BE2C (cell line): Measurements from ENCODE around the gene EXT2.

Experiments
- DNase-seq: peaks from one replicate; pipeline ENCODE4 v3.0.0-alpha.2; 2020
- H3K27me3 ChIP-seq: fragments of 250-450 bp; sonication (Bioruptor Pico); 2 replicates; pipeline ENCODE4 v1.5.1; 2020; ENCODE audit warnings: mild to moderate bottlenecking
- H3K36me3 ChIP-seq: fragments of 250-450 bp; sonication (Bioruptor Pico); 2 replicates; pipeline ENCODE4 v1.5.1; 2020; ENCODE audit warnings: mild to moderate bottlenecking
- H3K4me1 ChIP-seq: fragments of 250-450 bp; sonication (Bioruptor Pico); 2 replicates; pipeline ENCODE4 v1.5.1; 2020
- H3K4me3 ChIP-seq: 2 replicates; pipeline ENCODE4 v1.5.1; 2011; ENCODE audit warnings: low read depth, low read length
- H3K9me3 ChIP-seq: fragments of 250-450 bp; sonication (Bioruptor Pico); 2 replicates; pipeline ENCODE4 v1.5.1; 2020
- CTCF ChIP-seq: IDR thresholded peaks from 2 replicates; pipeline ENCODE4 v1.5.1; 2012; ENCODE audit warnings: mild to moderate bottlenecking, low read depth, low read length

Gene EXT2

GRCh38 chr11:44068180-44068579 lies 27.3 kb upstream of the EXT2 start:
- Histone ChIP-seq H3K4me3 (no peak overlapping the region), H3K27me3 (no peaks in the 10 kb centered on the region), H3K4me1 (no peaks in the 10 kb centered on the region), H3K36me3 (no peaks in the 10 kb centered on the region), H3K9me3 (no peaks in the 10 kb centered on the region)
- no peak for DNase-seq
- no peak for TF ChIP-seq CTCF

- no peak for DNase-seq
- Histone ChIP-seq H3K4me3 (no peak overlapping the region), H3K9me3 (no peaks in the 10 kb centered on the region), H3K36me3 (no peaks in the 10 kb centered on the region), H3K27me3 (no peaks in the 10 kb centered on the region), H3K4me1 (no peaks in the 10 kb centered on the region)
- 0 out of 2 replicates have a peak, but pooled peaks have one; percentile 4 for TF ChIP-seq CTCF
Observed at GRCh38 chr11:44071157-44071556, 24.3 kb upstream of the EXT2 start.

GRCh38 chr11:44072757-44073658 lies 22.5 kb upstream of the EXT2 start:
- TF ChIP-seq CTCF = no peak
- no peaks in the 10 kb centered on the region for H3K36me3 ChIP-seq

GRCh38 chr11:44078794-44079193 lies 16.7 kb upstream of the EXT2 start:
- Histone ChIP-seq H3K4me3 (no peak overlapping the region), H3K36me3 (no peaks in the 10 kb centered on the region), H3K27me3 (no peaks in the 10 kb centered on the region), H3K4me1 (no peaks in the 10 kb centered on the region), H3K9me3 (no peaks in the 10 kb centered on the region)
- TF ChIP-seq CTCF = no peak
- no peak for DNase-seq

More at GRCh38 chr11:44072757-44073658, 22.5 kb upstream of the EXT2 start:
- H3K27me3 ChIP-seq = no peaks in the 10 kb centered on the region
- no peak overlapping the region for H3K4me3 ChIP-seq
- no peak for DNase-seq
- no peaks in the 10 kb centered on the region for H3K4me1 ChIP-seq
- H3K9me3 ChIP-seq = no peaks in the 10 kb centered on the region

- no peaks in the 10 kb centered on the region for H3K4me1 ChIP-seq
- no peaks in the 10 kb centered on the region for H3K27me3 ChIP-seq
- H3K9me3 ChIP-seq = no peaks in the 10 kb centered on the region
- no peak for DNase-seq
- H3K4me3 ChIP-seq = no peak overlapping the region
- TF ChIP-seq CTCF = no peak
- no peaks in the 10 kb centered on the region for H3K36me3 ChIP-seq
Observed at GRCh38 chr11:44079376-44079775, 16.1 kb upstream of the EXT2 start.

GRCh38 chr11:44080951-44081350 lies 14.5 kb upstream of the EXT2 start:
- Histone ChIP-seq H3K36me3 (no peaks in the 10 kb centered on the region), H3K9me3 (no peaks in the 10 kb centered on the region), H3K4me1 (no peaks in the 10 kb centered on the region), H3K4me3 (no peak overlapping the region), H3K27me3 (no peaks in the 10 kb centered on the region)
- TF ChIP-seq CTCF = no peak
- DNase-seq = no peak
